Natural killer cell (primary cell): Measurements from ENCODE around the gene CPSF4. TPM values are rescaled to one million over a fixed set of nuclear protein-coding genes. Genes with fewer than 3 reads are reported as not detected.

Experiments used
- ATAC-seq, 3 donors: fragments of 150-1000 bp in 2 of 3; fragments of 200-7000 bp in 1 of 3; cut with Tn5 transposase; 1 replicate in 1 of 3; 2 replicates in 2 of 3; pipeline ENCODE4 v1.10.0; 2021; ENCODE audit warnings: mild to moderate bottlenecking in 2 of 3, moderate library complexity in 2 of 3
- DNase-seq, 2 donors: peaks; one replicate each; pipeline versions ENCODE4 v3.0.0 to v3.0.0-alpha.2; 2013 to 2021; ENCODE audit warnings: mixed read lengths in 1 of 2
- H3K27ac ChIP-seq: one replicate; pipeline ENCODE4 v1.5.1; 2013; ENCODE audit warnings: mild to moderate bottlenecking, low read length
- H3K27me3 ChIP-seq: one replicate; pipeline ENCODE4 v1.6.1; 2013; ENCODE audit warnings: low read length; ENCODE audit not compliant: control insufficient read depth, insufficient read depth
- H3K36me3 ChIP-seq: one replicate; pipeline ENCODE4 v1.6.1; 2013; ENCODE audit warnings: low read length; ENCODE audit not compliant: control insufficient read depth, insufficient read depth
- H3K4me1 ChIP-seq: one replicate; pipeline ENCODE4 v1.6.1; 2013; ENCODE audit warnings: low read length; ENCODE audit not compliant: control insufficient read depth, insufficient read depth
- H3K4me3 ChIP-seq: one replicate; pipeline ENCODE4 v1.5.1; 2013; ENCODE audit warnings: low read length
- H3K9me3 ChIP-seq: one replicate; pipeline ENCODE4 v1.6.1; 2013; ENCODE audit warnings: low read length; ENCODE audit not compliant: control insufficient read depth, insufficient read depth
- H3K27ac Mint-ChIP-seq, 2 donors: one replicate each; pipeline ENCODE4 v1.8.0; 2022; ENCODE audit warnings: mild to moderate bottlenecking in 2 of 2, mixed read lengths in 2 of 2, moderate library complexity in 1 of 2
- H3K27me3 Mint-ChIP-seq, 2 donors: one replicate each; pipeline ENCODE4 v1.8.0; 2022; ENCODE audit warnings: low read depth in 2 of 2, mixed read lengths in 2 of 2
- H3K36me3 Mint-ChIP-seq: one replicate; pipeline ENCODE4 v1.8.0; 2022; ENCODE audit warnings: mixed read lengths
- H3K4me1 Mint-ChIP-seq, 2 donors: one replicate each; pipeline ENCODE4 v1.8.0; 2022; ENCODE audit warnings: mixed read lengths in 2 of 2
- H3K4me3 Mint-ChIP-seq: one replicate; pipeline ENCODE4 v1.8.0; 2022; ENCODE audit warnings: mild to moderate bottlenecking, moderate library complexity, mixed read lengths
- H3K9me3 Mint-ChIP-seq, 2 donors: one replicate each; pipeline ENCODE4 v1.8.0; 2022; ENCODE audit warnings: mixed read lengths in 2 of 2
- WGBS: methylation state at CpG from one replicate; pipeline ENCODE4 v1.1.7; 2013; ENCODE audit warnings: missing lambda C conversion rate; ENCODE audit not compliant: insufficient coverage; 5-methylcytosine and 5-hydroxymethylcytosine counted together
- intact Hi-C: fragments of 100-400 bp; cut with micrococcal nuclease; formaldehyde crosslinking; loops from one replicate; pipeline ENCODE4 v1.14.2; 2022
- total RNA-seq, 4 donors: library from RNA; stranded (reverse); fragments of 120-200 nt in 1 of 4; gene quantifications; one replicate each; pipeline versions ENCODE4 v1.2.3 to v1.2.4, GENCODE V29; 2013 to 2022
- TF ChIP-seq, protein P1 (sequence below): fragments of 200-600 bp; IDR thresholded peaks from one replicate; pipeline ENCODE4 v1.8.0; 2022; ENCODE audit warnings: antibody characterized with exemption

Gene CPSF4
- total RNA-seq, 3 donors from 2014 or later (not counting 1 experiment from before 2014, with no cell fraction given), result 54.0 to 61.6 (median 54.8) TPM

DNA sequence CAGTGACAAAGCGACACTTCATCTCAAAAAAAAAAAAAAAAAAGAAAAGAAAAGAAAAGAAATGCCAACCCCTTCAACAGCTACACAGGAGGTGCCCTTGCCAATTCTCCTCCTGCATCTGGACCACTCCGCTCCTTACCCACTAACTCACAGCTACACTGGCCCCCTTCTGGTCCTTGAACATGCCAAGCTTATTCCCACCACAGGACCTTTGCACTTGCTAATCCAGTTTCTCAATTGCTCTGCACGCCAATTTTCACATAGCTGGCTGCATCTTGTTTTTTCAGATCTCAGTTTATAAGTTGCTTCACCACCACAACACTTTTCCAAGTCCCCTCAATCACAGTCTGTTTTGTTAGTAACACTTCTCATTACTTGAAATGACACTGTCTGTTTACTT, 35.9 kb upstream of the CPSF4 start:
- H3K9me3 Mint-ChIP-seq, result no peaks in the 10 kb centered on the region
- no peak for ATAC-seq
- no peak overlapping the region for H3K4me3 Mint-ChIP-seq
- Histone ChIP-seq H3K27ac (no peak overlapping the region), H3K4me3 (no peak overlapping the region), H3K4me1 (peaks cover 41% of the 10 kb centered on the region), H3K9me3 (no peaks in the 10 kb centered on the region), H3K27me3 (no peaks in the 10 kb centered on the region), H3K36me3 (peaks cover 50% of the 10 kb centered on the region)
- intact Hi-C loops, result no loop called here
- TF ChIP-seq, protein P1, sequence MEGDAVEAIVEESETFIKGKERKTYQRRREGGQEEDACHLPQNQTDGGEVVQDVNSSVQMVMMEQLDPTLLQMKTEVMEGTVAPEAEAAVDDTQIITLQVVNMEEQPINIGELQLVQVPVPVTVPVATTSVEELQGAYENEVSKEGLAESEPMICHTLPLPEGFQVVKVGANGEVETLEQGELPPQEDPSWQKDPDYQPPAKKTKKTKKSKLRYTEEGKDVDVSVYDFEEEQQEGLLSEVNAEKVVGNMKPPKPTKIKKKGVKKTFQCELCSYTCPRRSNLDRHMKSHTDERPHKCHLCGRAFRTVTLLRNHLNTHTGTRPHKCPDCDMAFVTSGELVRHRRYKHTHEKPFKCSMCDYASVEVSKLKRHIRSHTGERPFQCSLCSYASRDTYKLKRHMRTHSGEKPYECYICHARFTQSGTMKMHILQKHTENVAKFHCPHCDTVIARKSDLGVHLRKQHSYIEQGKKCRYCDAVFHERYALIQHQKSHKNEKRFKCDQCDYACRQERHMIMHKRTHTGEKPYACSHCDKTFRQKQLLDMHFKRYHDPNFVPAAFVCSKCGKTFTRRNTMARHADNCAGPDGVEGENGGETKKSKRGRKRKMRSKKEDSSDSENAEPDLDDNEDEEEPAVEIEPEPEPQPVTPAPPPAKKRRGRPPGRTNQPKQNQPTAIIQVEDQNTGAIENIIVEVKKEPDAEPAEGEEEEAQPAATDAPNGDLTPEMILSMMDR, result no peak
- no peaks in the 10 kb centered on the region for H3K36me3 Mint-ChIP-seq
- WGBS, result 99% methylated on average over 3 of the region's 3 CpGs
- peak overlapping the region; percentile 36 to 72 for H3K27ac Mint-ChIP-seq
- no peak for DNase-seq
- H3K4me1 Mint-ChIP-seq, result peaks cover 43 to 56% of the 10 kb centered on the region in 2 donors
- no peaks in the 10 kb centered on the region for H3K27me3 Mint-ChIP-seq

DNA sequence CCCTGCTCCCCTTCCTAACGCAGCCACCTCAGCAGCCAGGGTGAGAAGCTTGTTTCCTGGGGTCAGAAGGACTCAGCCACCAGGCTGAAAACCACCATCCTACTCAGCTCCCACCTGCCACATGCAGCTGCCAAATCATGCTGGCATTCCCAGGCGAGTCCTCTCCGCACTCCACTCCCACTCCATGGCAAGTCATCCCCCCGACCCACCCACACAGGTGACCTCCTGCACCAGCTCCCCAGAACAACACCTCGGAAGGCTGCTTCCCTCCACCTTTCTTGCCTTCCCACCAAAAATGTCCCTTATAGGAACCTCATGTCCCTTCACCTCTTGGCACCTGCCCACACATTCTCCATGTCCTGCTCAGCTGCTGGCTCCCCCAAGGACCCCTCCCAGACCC, 35.0 kb upstream of the CPSF4 start:
- peaks cover 43% of the 10 kb centered on the region for H3K36me3 ChIP-seq
- no peak overlapping the region for H3K27ac ChIP-seq
- intact Hi-C loops, result no loop called here
- peaks cover 44% of the 10 kb centered on the region for H3K4me1 ChIP-seq
- no peaks in the 10 kb centered on the region for H3K9me3 ChIP-seq
- H3K4me3 ChIP-seq, result no peak overlapping the region
- DNase-seq, result no peak
- H3K36me3 Mint-ChIP-seq, result no peaks in the 10 kb centered on the region
- no peak overlapping the region for H3K4me3 Mint-ChIP-seq
- TF ChIP-seq, protein P1, result no peak
- no peaks in the 10 kb centered on the region for H3K27me3 Mint-ChIP-seq
- peak overlapping the region; percentile 48 to 72 for H3K27ac Mint-ChIP-seq
- WGBS, result 97% methylated on average over 5 of the region's 5 CpGs
- no peaks in the 10 kb centered on the region for H3K27me3 ChIP-seq
- H3K4me1 Mint-ChIP-seq, result peaks cover 37 to 56% of the 10 kb centered on the region in 2 donors
- no peaks in the 10 kb centered on the region for H3K9me3 Mint-ChIP-seq
- no peak for ATAC-seq

DNA sequence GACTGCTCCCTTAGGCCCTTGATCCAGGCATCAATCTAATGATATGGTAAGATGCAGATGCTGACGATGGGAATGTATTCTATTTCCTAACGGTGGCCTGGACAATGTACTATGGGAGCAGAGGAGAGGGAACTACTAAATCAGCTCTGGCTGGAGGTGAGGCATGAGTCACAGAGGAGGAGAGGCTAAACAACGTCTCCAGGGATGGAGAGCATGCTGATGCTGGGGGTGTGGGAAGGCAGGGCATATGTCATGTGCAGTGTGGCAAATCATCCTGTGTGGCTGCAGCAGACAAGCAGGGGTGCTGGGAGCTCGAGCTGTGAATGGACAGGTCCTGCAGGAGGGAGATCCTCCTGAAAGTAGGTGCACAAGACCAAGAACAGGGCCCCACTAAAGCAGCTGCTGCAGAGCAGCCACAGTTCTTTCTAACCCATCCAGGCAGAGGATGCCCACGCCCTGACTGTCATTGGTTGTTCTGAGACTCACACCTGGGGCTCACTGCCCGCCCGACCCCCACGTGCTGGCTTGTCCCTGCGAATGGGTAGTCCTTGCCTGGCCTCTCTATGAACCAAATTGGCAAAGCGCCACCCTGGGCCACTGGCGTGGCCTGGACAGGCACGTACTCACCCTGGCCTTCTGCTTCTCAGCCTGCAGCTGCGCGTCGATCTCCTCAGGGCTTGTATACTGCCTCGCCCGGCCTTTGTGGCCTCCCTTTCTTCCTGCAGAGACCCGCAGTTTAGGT, 34.3 kb upstream of the CPSF4 start:
- no peak overlapping the region for H3K4me3 Mint-ChIP-seq
- ATAC-seq (no peak), DNase-seq (no peak)
- peaks cover 40 to 61% of the 10 kb centered on the region in 2 donors for H3K4me1 Mint-ChIP-seq
- H3K9me3 Mint-ChIP-seq, result no peaks in the 10 kb centered on the region
- no peaks in the 10 kb centered on the region for H3K36me3 Mint-ChIP-seq
- Histone ChIP-seq H3K27me3 (no peaks in the 10 kb centered on the region), H3K4me1 (peaks cover 47% of the 10 kb centered on the region), H3K36me3 (peaks cover 41% of the 10 kb centered on the region), H3K4me3 (no peak overlapping the region), H3K9me3 (no peaks in the 10 kb centered on the region), H3K27ac (no peak overlapping the region)
- H3K27me3 Mint-ChIP-seq, result no peaks in the 10 kb centered on the region
- H3K27ac Mint-ChIP-seq, result peak overlapping the region; percentile 48 to 72
- TF ChIP-seq, protein P1, result no peak
- intact Hi-C loops, result no loop called here
- WGBS, result 93% methylated on average over 18 of the region's 18 CpGs
